Tibial nerve (tissue), 4 donors: ENCODE measurements around the gene RAC2. TPM values are rescaled to one million over a fixed set of nuclear protein-coding genes. Genes with fewer than 3 reads are reported as not detected.

ENCODE experiments used
- DNase-seq, 2 donors: peaks; one replicate each; pipeline ENCODE4 v3.0.0-alpha.2; 2019; ENCODE audit warnings: low spot score in 2 of 2
- H3K27ac ChIP-seq, 4 donors: fragments of 200-600 bp; sonication (generic) in 3 of 4; one replicate each; pipeline ENCODE4 v1.5.1; 2017 to 2019; ENCODE audit warnings: mild to moderate bottlenecking in 1 of 4
- H3K27me3 ChIP-seq, 2 donors: fragments of 200-600 bp; sonication (generic) in 1 of 2; one replicate each; pipeline versions ENCODE4 v1.5.1 to v1.6.0; 2017 to 2019
- H3K36me3 ChIP-seq, 3 donors: fragments of 200-600 bp; sonication (generic); one replicate each; pipeline ENCODE4 v1.5.1; 2018 to 2019
- H3K4me1 ChIP-seq, 4 donors: fragments of 200-600 bp; sonication (generic) in 3 of 4; one replicate each; pipeline ENCODE4 v1.5.1; 2017 to 2019
- H3K4me3 ChIP-seq, 4 donors: fragments of 200-600 bp; sonication (generic) in 3 of 4; one replicate each; pipeline ENCODE4 v1.5.1; 2017 to 2019; ENCODE audit warnings: mild to moderate bottlenecking in 1 of 4, moderate library complexity in 1 of 4
- H3K9me3 ChIP-seq, 4 donors: fragments of 200-600 bp; sonication (generic) in 3 of 4; one replicate each; pipeline ENCODE4 v1.5.1; 2017 to 2019
- EP300 ChIP-seq, 2 donors: sonication (generic); formaldehyde crosslinking; IDR thresholded peaks; one replicate each; pipeline ENCODE4 v1.6.1; 2017; ENCODE audit warnings: antibody characterized with exemption in 2 of 2, mild to moderate bottlenecking in 1 of 2
- POLR2A ChIP-seq, 2 donors: fragments of 450-650 bp; IDR thresholded peaks; one replicate each; pipeline ENCODE4 v1.6.1; 2017; ENCODE audit warnings: antibody characterized with exemption in 2 of 2, mild to moderate bottlenecking in 2 of 2, moderate library complexity in 2 of 2
- WGBS, 2 donors: methylation state at CpG; one replicate each; pipeline ENCODE4 v1.1.5; 2018; 5-methylcytosine and 5-hydroxymethylcytosine counted together
- total RNA-seq, 4 donors: library from RNA; depleted of rRNA; stranded (reverse); fragments of >200 nt; gene quantifications; one replicate each; pipeline ENCODE4 v1.1.0, GENCODE V29; 2016
- TF ChIP-seq, protein P1 (sequence below), 5 experiments: fragments of 200-600 bp in 3 of 5; fragments of 450-650 bp in 2 of 5; sonication (generic) in 3 of 5; IDR thresholded peaks; one replicate each; pipeline ENCODE4 v1.5.1; 2016 to 2019; ENCODE audit warnings: antibody characterized with exemption in 5 of 5, mild to moderate bottlenecking in 3 of 5, moderate library complexity in 2 of 5

RAC2 gene
- total RNA-seq, 4 donors from 2014 or later: 6.3 to 18.6 (median 7.8) TPM

DNA sequence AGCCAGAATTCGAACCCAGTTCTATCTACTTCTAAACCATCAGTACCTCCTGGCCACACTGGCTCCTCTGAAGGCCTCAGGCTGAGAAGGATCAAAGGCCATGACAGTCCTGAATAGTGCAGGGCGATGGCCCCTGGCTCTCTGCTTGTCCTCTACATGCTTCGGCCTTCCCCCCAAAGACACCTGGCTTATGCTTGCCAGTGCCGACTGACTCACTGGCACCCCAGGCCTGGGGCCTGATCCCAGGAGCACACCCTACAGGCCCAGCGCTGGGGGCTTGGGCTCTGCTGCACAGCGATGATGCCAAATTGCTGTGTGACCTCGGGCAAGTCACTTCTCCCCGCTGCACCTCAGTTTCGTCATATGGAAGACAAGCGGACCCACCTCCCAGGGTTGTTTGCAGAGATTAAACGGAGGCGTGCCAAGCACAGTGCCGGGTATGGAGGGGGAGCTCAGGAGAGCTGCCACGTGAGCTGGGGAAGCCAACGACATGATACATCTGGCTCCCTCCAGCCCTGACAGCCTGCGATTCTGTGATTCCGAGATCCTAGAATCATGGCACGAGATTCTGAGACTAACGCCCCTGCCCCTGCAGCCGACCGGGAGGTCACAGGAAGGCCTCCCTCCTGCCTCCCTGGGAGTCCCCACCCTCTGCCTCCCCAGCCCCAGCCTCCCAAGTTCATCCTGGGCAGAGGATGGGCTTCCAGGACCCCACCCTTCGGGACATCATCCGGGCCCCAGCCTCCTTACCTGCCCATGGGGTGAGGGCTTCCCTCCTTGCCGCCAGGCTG, 32.8 kb downstream of the RAC2 start:
- Histone ChIP-seq H3K4me1 (peaks cover 0 to 5% (median 0%) of the 10 kb centered on the region in 4 donors), H3K4me3 (no peak overlapping the region), H3K36me3 (no peaks in the 10 kb centered on the region), H3K9me3 (no peaks in the 10 kb centered on the region), H3K27ac (no peak overlapping the region), H3K27me3 (peaks cover 0 to 20% of the 10 kb centered on the region in 2 donors)
- no peak for TF ChIP-seq POLR2A (IDR thresholded peaks at IDR 0.05)
- TF ChIP-seq EP300 (IDR thresholded peaks at IDR 0.05): no peak
- 79 to 88% methylated on average over 15 to 20 of the region's 24 CpGs for WGBS, 2 donors
- no peak for DNase-seq

DNA sequence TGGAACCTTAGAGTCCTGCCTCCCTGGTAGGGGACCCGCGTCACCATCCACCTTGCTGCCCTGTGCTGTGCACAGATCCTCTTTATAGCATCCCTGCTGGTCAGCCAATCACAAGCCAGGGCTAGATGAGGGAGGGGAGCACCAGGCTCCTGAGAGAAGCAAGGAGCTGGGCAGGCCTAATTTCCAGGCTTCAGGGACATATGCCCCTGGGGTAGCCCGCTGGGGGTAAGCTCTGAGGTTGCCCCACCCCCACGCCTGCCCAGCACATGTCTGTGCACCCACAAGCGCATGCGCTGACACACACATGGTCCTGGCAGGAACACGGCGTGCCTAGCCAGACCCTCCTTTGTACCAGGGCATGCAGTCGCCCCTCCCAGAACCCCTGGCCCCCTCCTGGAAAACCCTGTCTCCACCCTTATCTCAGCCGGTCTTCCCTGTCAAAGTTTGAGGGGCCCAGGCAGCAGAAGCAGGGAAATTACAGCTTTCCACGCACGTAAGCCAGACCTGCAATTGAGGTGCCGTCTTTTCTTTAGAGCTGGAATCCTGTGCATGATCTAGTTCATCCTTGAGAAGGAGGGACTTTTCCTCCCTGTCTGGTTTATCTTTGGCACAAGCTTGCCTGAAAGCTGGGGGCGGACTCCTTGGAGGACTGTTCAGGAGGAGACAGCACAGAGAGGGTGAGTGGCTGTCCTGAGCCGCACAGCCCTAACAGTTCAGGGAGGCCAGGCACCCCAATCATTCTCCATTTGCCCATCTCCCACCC, 33.8 kb downstream of the RAC2 start:
- DNase-seq: no peak
- WGBS, 2 donors: 74 to 84% methylated on average over 15 of the region's 15 CpGs
- peaks cover 0 to 5% (median 0%) of the 10 kb centered on the region in 4 donors for H3K4me1 ChIP-seq
- TF ChIP-seq EP300 (IDR thresholded peaks at IDR 0.05) (no peak), POLR2A (IDR thresholded peaks at IDR 0.05) (no peak)
- TF ChIP-seq, protein P1, sequence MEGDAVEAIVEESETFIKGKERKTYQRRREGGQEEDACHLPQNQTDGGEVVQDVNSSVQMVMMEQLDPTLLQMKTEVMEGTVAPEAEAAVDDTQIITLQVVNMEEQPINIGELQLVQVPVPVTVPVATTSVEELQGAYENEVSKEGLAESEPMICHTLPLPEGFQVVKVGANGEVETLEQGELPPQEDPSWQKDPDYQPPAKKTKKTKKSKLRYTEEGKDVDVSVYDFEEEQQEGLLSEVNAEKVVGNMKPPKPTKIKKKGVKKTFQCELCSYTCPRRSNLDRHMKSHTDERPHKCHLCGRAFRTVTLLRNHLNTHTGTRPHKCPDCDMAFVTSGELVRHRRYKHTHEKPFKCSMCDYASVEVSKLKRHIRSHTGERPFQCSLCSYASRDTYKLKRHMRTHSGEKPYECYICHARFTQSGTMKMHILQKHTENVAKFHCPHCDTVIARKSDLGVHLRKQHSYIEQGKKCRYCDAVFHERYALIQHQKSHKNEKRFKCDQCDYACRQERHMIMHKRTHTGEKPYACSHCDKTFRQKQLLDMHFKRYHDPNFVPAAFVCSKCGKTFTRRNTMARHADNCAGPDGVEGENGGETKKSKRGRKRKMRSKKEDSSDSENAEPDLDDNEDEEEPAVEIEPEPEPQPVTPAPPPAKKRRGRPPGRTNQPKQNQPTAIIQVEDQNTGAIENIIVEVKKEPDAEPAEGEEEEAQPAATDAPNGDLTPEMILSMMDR (IDR thresholded peaks at IDR 0.05): no peak
- H3K27me3 ChIP-seq: peaks cover 0 to 20% of the 10 kb centered on the region in 2 donors
- H3K4me3 ChIP-seq: no peak overlapping the region
- no peaks in the 10 kb centered on the region for H3K36me3 ChIP-seq
- no peak overlapping the region for H3K27ac ChIP-seq
- no peaks in the 10 kb centered on the region for H3K9me3 ChIP-seq

DNA sequence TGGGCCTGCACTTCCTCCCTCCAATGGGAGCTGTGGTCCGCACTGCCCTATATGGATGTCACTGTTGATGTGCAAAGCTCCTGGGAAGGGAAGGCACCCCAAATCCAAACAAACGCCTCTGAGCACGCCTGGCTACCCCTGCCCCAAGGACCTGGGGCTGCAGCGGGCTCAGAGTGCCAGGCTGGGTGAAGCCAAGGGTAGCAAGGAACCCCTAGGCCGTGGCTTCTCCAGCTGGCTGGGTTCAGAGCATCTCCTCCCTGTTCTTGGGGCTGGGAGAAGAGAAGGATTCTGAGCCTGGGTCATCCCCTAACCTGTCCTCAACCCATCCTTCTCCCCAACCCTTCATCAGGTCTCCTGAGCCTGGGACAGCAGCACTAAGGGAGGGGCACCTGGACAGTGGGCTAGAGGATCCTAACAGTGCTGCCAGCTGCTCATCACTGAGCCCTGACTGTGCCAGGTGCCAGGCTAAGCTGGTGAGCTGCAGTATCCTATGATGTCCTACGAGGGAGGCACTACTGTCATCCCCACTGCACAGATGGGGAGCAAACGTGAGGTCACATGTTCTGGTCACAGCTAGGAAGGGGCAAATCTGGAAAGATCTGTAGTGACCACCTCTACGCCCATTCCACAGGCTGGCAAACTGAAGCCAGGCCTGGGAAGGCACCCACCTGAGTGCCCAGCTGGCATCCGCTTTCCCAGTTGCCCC, 34.8 kb downstream of the RAC2 start:
- WGBS, 2 donors: 77 to 80% methylated on average over 9 of the region's 9 CpGs
- H3K4me1 ChIP-seq: peaks cover 0 to 5% (median 0%) of the 10 kb centered on the region in 4 donors
- H3K4me3 ChIP-seq: no peak overlapping the region
- H3K27me3 ChIP-seq: peaks cover 0 to 20% of the 10 kb centered on the region in 2 donors
- H3K9me3 ChIP-seq: no peaks in the 10 kb centered on the region
- no peaks in the 10 kb centered on the region for H3K36me3 ChIP-seq
- no peak overlapping the region for H3K27ac ChIP-seq
- no peak for TF ChIP-seq EP300 (IDR thresholded peaks at IDR 0.05)
- no peak for TF ChIP-seq POLR2A (IDR thresholded peaks at IDR 0.05)
- TF ChIP-seq, protein P1 (IDR thresholded peaks at IDR 0.05): no peak
- no peak for DNase-seq

DNA sequence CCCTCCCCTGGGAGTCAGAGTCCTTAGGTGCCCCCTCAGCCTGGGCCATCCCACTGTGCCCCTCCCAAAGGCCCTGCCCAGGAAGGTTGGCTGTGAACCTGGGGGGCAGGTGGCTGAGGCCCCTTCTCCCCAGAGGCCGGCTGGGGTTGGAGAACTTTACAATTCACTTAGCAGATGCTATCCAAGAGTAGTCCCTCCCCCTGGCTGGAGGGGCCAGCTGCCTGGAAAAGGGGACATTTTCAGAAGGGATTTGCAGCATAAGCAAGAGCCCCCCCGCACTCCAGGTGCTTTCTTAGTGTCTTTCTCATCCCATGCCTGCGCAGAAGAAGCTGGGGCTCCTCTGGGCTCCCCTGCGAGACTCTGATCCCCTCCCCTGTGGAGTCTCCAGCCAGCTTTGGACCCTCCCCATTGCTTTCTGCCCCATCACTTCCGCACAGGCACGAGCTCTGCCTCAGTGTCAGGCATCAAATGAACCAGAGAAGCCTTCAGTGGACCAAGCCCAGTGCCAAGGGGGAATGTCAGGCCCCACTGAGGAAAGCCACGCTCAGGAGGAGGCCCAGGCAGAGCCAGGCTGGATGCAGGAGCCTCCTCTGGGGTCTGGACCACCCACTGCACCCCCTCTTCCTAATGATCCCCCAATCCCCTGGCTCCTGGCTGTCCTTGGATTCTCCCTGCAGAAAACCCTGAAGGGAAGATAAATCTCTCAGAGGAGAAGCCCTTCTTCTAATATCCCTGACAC, 35.5 kb downstream of the RAC2 start:
- no peak overlapping the region for H3K27ac ChIP-seq
- TF ChIP-seq EP300 (IDR thresholded peaks at IDR 0.05) (no peak), POLR2A (IDR thresholded peaks at IDR 0.05) (no peak)
- TF ChIP-seq, protein P1 (IDR thresholded peaks at IDR 0.05): no peak
- H3K9me3 ChIP-seq: no peaks in the 10 kb centered on the region
- H3K4me1 ChIP-seq: peaks cover 0 to 5% (median 0%) of the 10 kb centered on the region in 4 donors
- WGBS, 2 donors: 74 to 79% methylated on average over 7 of the region's 7 CpGs
- H3K36me3 ChIP-seq: no peaks in the 10 kb centered on the region
- DNase-seq: no peak
- no peak overlapping the region for H3K4me3 ChIP-seq
- H3K27me3 ChIP-seq: peaks cover 0 to 20% of the 10 kb centered on the region in 2 donors

DNA sequence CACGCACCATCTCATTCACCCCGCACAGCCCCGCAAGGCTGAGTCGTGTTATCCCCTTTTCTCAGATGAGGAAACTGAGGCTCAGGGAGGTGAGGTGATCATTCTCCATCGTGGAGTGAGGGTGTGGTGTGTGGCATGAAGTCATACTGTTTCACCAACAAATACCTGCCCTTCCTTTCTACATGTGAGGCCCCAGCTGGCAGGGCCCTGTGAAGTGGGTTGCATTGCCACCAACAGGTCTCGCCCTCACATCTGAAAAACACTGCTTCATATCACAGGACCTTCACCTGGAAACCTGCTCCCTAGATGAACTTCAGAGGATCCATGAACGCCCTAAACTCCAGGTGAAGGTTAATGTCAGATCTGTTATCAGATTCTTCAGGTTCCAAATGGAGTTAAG, 36.1 kb downstream of the RAC2 start:
- H3K4me1 ChIP-seq: peaks cover 0 to 5% (median 0%) of the 10 kb centered on the region in 4 donors
- peaks cover 0 to 20% of the 10 kb centered on the region in 2 donors for H3K27me3 ChIP-seq
- no peaks in the 10 kb centered on the region for H3K9me3 ChIP-seq
- 79 to 85% methylated on average over 7 of the region's 7 CpGs for WGBS, 2 donors
- no peak overlapping the region for H3K4me3 ChIP-seq
- no peak overlapping the region for H3K27ac ChIP-seq
- TF ChIP-seq POLR2A (IDR thresholded peaks at IDR 0.05) (no peak), EP300 (IDR thresholded peaks at IDR 0.05) (no peak)
- TF ChIP-seq, protein P1 (IDR thresholded peaks at IDR 0.05): no peak
- H3K36me3 ChIP-seq: no peaks in the 10 kb centered on the region
- DNase-seq: no peak
